Fibroblast of peridontal ligament (primary cell): Measurements from ENCODE around the gene ZXDC.

ENCODE experiments used
- DNase-seq: peaks from one replicate; pipeline ENCODE4 v3.0.0-alpha.2; 2010; ENCODE audit errors: extremely low read depth

The ZXDC gene

DNA sequence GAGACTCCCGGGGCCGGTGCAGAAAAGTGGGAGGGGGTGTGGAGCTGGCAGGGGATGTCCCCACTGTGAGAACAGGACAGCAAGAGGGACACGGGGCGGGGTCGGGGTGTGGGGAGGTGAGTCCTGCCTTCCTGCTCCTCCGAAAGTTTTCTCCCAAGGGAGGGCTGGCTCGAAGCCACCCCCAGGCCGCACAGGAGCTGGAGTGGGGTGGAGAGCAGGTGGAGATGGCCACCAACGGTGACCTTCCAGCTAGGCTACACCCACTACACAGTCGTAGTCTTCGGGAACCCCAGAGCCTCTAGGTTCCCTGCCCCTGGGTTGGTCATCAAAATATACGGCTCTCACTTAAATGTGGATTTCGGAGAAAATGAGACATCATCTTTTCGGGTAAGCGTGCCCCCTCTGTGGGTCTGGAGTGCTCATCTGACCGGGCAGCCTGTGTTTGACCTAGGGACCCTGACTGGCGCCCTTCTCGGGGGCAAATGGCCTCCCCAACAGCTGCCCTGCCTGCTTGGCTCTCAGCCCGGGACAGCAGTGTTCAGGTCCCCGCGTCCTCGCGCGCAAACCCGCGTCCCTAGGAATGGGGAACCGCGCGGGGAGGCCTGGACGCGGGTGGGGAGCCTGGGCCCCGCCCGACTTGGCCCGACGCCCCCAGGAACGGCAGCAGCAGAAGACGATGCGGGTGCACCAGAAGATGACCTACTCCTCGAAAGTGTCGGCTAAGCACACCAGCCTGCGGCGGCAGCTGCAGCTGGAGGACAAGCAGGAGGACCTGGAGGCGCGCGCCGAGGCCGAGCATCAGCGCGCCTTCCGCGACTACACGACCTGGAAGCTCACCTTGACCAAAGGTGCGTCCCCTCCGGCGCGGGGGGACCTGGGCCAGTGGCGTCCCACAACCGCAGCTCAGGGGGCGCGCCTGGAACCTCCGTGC, 59.8 kb downstream of the ZXDC start:
- DNase-seq, result no peak

DNA sequence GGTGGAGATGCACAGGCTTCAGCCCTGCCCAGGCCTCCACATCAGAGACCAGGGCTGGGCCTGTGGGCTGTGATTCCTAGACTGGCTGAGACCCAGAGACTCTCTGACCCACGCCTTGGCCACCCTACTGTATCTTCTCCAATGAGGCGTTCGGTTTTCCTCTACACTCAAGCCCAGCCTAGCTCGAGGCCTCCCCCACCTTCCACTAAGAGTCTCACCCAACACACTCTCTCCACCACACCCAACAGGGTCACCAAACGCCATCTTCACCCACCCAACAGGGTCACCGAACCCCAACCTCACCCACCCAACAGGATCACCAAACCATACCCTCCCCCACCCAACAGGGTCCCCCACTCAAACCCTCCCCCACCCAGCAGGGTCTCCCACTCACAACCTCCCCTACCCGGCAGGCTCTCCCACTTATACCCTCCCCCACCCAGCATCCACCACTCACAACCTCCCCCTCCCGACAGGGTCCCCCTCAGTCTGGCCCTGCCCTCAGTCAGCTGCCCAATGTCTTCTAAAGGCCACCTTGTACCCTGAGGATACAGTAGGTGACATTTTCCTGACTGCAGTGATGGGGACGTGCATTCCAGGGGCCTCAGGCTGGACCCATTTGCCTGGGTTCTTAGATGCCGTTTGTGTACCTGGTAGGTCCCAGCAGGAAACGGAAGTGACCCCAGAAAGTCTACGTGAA, 60.6 kb downstream of the ZXDC start:
- no peak for DNase-seq

DNA sequence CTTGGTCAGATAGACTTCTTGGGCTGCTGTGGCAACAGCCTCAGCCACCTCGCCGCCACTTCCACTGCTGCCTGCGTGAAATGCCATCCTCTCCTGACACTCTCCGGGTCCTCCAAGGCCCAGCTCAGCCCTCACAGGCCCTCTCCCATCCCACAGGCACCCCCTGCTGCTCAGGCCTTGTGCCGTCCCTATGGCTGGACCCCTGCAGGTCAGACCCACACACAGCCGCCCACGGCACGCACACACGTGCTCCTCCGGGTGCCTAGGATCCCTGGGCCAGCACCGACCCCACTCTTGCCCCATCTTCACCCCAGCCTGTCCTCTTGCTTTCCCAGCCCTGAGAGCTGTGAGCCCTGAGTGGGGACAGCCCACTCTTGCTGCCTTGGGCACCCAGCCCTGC, 61.3 kb downstream of the ZXDC start:
- DNase-seq, result no peak

DNA sequence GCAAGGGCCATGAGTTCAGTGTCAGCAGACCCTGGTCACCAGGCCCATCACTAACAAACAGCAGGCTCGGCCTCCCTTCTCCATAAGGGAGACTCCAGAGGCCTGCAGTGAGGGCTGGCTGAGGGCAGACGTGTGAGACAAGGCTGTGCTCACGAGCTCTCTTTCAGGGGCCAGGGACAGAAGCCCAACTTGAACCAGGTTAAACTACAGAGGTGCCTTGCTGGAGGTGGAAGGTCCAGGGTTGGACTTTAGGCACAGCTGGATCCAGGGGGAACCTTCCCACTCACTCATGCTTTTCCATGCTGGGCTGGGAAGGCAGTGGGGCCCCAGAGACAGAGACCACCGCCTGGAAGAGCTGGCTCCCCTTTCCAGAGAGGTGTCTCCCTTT, 62.0 kb downstream of the ZXDC start:
- no peak for DNase-seq

DNA sequence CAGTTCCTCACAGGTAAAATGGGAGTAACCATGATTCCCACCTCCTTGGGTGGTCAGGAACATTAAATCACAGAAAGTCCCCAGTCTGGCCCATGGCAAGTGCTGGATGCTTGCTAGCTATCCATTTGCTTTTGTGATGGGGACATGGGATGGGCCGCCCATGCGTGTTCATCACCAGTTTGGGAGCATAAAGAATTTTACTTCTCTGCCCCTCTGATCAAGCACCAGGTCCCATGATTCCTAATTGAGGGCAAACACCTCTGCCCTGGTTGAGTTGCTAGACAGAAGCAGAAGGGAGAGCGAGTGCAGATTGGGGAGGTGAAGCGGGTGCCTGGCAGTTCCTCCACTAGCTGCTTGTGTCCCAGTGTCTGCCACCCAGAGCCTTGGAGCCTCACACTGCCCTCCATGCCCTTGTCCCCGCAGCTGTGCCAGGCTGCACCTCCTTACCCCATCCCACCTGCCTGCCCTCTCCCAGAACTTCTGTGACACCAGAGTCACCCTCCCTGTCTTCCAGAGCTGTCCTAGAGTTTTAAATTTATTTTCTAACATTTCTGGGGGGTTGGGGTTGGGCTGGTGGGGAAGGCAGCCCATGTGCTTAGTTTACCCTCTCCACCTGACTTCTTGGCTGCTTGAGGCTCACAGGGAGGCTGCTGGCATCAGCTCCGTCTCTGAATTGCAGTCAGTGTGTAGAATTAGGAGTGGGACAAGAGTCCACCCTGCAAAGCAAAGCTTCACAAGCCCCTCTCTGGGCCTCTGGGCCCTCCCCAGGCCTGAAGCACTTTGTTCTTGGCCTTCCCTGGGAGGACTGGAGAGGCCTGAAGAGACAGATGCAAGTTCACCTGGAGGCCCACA, 62.6 kb downstream of the ZXDC start:
- DNase-seq, result no peak

DNA sequence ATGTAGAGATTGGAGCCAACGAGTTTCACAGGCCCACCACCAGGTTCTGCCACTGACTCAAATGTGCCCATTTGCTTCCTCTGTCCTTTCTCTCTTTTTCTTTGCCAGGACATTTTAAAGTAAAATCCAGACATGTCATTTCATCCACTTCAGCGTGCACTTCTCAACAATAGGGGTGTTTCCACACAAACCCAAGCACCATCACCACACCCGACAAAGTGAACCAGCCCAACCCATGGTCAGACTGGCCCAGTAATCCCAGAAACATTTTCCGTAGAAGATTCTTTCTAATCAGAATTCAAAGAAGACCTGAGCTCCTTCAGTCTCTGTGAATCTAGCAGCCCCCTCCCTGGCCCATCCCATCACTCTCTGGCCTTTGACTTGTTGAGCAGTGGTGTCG, 67.6 kb downstream of the ZXDC start:
- DNase-seq, result no peak

DNA sequence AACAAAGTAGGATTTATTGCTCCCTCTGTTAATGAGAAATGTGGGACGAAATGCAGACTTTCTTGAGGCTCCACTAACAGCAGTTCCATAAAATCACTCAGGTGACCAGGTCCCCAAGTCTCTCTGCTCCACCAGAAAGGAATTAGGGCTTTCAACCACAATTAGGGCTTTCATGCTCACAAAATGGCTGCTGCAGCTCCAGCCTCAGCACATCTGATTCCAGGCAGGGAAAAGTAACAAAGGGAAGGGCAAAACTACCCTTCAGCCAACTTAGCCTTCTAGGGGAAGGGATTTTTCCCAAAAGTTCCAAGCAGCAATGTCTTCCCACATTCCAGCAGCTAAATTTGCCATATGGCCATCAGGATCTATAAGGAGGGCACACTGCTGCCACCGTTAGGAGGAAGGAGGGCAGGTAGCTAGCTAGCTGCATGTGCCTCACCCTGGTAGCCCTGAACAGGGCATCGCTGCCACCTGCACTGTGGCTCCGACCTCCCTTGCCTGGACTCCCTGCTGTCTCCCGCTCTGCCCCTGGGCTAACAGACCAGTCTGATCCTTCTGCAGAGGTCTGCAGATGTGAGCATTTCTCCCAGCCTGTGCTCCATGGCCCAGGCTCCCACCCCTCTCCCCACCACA, 68.2 kb downstream of the ZXDC start:
- no peak for DNase-seq

DNA sequence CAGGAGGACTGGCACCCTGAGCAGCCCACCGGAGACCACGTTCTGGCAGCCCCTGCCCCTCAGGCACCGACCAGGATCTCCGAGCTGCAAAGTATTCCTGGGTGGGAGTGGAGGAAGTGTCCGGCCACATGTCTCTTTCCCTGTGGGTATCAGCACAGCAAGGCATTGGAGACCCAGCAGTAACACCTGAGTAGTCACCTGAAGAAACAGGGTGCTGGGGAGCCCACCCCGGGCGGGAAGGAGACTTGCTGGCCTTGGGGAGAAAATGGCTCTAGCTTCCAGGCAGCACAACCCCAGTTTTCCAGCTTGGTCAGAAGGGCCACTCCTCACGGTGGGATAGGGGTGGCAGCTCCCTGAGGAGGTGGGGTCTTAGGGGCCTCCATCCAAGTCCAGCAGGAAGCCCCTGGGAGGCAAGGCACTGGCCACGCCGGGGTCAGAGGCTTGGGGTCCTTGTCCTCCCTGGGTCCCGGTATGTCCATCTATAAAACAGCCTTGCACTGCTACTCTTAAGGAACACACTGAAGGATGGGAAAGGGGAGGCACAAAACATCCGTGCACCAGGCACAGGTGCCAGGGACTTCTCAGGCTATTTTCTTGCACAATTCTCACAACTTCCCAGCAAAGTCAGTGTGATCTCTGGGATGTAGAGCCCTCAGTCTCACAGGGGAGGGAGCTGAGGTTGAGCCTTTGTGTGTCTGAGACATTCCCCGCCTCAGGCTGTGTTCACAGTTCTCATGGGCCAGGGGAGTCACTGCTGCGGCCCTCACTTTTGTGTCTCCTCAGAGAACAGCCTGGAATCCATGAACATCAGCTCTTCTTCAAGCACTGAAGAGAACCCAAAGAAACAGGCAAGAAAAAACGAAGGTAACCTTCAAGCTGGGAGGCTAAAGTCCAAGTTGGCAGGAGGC, 69.0 kb downstream of the ZXDC start:
- DNase-seq, result no peak

DNA sequence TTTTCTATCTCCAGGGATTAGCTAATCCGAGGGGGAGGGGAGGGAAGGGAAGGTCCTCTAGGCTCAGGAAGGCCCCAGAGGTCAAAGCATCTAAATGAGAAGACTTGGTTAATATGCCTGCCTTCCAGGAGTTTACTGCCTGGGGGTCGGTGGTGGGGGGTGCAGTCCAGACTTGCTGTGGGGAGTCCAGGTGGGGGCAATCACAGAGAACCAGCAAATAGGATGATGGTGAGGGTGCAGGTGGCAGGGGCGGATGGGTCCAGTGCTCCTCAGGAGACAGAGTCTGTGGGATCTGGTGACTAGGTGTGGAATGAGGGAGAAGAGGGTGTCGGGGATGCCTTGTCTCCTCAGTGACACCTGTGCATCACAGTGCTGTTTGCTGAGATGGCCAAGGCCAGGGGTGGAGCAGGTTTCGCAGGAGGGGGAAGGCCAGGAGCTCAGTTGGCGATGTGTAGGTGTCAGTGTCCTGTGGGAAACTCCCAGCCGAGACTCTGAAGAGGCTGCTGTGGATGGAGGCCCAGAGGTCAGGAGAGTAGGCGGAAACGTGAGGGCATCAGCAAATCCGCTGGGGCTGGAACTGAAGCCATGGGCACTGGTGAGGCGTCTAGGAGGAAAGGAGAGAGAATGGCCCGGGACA, 72.9 kb downstream of the ZXDC start:
- no peak for DNase-seq

DNA sequence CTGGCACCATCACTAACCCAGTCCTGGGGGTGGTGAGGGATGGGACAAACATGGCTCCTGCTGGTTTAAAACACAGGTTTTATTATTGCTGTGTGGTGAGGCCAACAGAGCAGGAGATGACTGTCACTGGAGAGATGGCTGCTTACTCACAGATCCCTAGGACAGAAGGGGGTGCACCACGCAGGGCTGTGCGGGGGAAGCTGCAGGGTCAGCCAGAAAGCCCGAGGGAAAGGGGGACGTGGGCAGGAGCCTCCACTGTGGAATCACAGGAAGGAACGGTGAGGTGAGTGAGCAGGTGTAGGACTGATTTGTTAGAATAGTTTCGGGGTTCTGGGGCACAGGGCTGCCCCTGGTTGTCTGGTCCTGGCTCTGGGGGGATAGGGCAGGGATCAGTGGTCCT, 73.5 kb downstream of the ZXDC start:
- no peak for DNase-seq

DNA sequence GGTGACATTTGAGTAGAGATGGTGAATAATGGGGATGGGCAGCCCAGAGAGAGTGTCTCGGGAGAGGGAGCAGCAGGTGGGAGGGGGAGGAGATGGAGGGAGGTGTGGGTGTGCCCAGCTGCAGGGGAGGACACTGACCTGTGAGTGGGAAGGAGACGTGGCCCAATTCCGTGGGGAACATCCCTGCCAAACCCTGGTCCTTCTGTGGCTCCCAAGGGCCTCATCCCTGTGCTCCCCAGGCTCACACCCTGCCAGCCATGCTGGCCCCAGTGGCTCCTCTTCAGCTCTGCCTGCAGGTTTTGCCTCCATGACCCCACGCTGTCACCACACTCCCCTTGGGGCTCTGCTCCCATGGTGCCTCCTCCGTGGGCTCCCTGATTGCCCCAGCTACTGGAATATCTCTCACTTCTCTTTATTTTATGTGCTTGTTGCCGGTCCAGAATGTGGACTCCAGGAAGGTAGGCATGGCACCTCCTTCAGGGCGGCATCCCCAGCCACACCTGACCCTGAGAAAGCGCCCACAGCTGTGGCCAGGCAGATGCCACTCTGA, 74.0 kb downstream of the ZXDC start:
- DNase-seq, result no peak

DNA sequence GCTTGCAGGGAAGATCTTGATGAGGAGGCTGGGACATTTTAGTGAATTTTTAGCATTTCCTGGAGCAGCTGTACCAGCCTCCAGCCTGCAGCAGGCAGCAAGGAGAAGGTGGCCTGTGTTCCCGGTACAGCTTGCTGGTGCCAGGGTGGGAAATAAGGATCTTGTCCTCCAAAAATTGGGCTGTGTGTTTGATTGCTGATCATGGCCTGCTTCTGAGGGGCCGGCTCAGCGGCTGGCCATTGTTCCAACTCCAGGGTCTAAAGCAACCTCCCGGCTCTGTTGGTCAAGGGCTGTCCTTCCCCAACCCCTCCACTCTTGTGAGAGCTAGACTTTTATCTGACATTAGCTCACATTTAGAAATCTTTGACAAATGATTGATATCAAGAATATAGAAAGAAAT, 75.9 kb downstream of the ZXDC start:
- DNase-seq, result no peak

DNA sequence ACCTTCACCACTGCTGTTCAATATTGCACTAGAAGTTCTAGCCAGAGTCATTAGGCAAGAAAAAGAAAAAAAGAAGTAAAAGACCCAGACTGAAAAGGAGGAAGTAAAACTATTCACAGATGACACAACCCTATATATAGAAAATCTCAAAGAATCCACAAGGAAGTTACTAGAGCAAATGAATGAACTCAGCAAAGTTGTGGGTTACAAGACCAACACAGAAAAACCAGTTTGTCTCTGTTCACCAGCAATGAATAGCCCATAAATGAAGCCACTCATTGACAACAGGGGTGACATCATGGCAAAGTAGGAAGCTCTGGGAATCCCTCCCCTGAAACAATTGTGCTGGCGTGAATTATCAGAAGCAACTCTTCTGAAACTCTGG, 76.3 kb downstream of the ZXDC start:
- no peak for DNase-seq

DNA sequence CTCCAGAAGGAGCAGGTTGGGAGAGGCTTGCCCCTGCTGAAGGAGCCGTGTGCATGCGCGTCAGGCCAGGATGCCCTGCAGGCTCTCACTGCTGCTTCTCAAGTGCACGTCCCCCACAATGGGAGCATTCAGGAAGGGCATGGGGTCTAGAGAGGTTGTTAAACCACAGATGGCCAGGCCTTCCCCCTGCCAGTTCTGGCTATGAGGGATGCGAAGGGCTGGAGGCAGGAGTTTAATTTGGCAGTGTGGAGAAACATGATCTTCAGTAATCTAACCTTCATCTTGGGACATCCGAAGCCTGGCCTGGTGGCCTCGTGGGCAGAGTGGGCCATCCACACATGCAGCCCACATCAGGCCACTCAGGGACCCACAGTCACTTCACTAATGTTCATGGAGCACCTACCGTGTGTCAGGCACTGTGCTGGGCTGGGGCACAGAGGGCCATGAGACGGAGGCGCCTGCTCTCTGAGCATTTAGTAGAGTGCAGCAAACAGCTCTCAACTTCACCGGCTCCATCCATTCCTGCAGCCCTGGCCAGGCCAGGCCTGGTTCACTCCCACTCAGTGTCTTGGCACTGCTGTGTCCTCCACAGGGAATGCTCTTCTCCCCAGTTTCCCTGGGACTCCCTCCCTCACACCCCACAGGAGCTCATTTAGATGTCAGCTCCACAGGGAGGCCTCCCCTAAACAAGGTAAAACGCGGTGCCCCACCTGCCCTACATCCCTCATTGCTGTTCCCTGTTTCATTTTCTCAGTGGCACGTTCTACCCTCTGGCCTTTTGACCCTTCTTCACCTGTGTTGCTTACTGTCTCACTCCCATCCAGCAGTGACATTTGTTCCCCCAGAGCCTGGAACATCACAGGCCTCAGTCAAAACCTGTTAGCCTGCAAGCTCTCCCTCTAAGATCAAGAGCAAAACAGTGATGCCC, 77.0 kb downstream of the ZXDC start:
- DNase-seq, result no peak

DNA sequence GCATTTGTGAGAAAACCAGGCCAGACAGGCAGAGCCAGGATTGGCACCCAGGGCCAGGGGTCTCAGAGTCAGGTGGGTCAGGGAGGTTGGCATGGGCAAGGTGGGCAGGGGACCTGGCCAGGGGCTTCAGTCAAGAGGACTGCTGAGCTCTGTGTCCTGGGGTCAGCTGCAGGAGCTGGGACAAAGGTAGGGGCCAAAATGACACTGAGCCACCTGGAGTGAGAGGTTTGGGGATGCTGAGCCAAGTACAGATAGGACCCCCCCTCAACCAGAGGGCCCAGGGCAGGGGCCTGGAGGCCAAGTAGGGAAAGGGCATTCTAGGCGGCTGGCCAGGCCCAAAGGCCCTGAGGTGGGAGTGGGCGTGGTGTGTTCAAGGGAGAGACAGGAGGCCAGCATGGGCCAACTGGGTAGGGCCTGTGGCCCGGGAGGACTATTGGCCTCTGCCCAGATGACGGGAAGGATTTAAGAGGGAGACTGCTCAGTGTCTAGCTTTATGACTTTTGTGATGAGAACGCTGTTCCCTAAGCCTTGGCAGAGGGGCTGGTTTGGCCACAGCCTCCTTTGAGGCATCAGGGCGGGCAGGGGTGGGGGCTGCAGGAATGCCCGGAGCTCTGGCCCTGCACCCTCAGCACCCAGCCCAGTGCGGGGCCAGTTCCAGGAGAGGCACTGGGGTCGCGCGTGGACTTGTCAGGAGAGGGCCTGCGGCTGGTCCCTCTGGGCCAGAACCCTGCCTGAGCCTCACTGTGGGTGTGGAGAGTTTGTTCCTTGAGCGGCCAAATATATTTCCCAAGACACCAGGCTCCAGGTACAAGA, 77.9 kb downstream of the ZXDC start:
- no peak for DNase-seq

DNA sequence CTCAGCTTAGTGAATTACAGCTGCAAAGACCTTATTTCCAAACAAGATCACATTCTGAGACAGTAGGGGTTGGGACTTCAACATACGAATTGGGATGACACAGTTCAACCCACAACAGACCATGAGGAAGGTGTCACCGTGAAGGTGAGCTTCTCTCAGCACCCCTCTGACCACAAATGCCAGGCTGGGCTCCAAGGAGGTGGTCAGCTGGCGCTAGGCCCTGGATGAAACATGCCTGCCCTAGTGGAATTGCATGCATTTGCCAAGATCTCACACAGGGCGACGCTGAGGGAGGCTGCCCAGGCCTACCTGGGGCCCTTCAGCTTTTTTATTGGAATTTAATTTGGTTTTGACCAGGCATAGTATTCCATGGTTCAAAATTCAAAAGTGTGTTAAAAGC, 79.2 kb downstream of the ZXDC start:
- no peak for DNase-seq

DNA sequence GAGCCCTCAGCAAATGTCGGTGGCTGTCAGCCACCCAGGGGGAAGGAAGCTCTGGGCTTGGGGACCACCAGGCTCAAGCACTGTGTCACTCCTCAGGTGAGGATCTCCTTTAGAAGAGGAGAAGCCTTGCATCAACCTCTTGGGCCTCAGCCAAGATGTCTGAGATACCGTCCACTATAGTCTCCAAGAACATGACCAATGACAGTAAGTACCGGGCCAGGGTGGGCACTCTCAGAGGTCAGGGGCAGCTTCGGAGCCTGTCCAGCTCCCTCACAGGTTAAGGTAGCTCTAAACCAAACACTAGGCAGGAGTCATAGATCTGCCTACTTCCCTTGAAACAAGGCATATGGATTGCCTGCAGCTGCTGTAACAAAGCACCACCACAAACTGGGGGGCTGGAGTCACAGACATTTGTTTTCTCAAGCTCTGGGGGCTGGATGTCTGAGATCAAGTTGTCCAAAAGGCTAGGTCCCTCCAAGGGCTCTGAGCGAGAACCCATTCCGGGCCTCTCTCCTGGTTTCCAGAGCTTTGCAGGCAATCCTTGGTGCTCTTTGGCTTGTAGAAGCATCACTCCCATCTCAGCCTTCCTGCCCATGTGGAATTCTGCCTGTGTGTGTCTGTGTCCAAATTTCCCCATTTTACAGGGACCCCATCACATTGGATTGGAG, 79.7 kb downstream of the ZXDC start:
- no peak for DNase-seq

DNA sequence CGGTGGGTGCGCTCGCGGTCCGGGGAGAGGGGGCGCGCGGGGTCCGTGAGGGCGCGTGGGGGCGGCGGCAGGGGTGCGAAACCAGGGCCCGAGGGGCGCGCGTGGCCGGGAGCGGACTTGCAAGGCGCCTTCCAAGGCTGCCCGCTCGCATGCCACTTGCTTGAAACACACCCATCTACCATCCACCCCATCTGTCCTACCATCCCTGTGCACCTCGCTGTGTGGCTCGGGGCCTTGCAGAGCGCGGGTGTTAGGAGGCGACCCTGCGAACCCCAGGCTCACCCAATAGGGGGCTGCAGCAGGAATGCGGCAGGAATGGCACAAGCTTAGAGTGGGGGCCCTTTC, 80.7 kb downstream of the ZXDC start:
- no peak for DNase-seq
